Activated CD4-positive, alpha-beta T cell treated with anti-CD3 and anti-CD28 coated beads for 24 hours (primary cell): ENCODE measurements around the gene IQGAP2.

Experiments used
- DNase-seq, 2 donors: peaks; one replicate each; pipeline ENCODE4 v3.0.0-alpha.2; 2020; ENCODE audit warnings: low read depth in 2 of 2

IQGAP2 gene

DNA sequence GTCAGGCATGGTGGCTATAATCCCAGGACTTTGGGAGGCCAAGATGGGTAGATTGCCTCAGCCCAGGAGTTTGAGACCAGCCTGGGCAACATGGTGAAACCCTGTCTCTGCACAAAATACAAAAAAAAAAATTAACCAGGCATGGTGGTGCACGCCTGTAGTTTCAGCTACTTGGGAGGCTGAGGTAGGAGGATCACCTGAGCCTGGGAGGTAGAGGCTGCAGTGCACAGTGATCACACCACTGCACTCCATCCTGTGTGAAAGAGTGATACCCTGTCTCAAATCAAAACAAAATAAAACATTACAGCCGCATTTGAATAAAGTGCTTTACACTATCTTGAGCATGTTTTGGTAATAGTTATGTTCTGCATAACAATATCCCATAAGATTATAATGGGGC, 74.0 kb downstream of the IQGAP2 start:
- DNase-seq: no peak

GRCh38 chr5:76477571-76477970, 74.5 kb downstream of the IQGAP2 start:
- DNase-seq: no peak

DNA sequence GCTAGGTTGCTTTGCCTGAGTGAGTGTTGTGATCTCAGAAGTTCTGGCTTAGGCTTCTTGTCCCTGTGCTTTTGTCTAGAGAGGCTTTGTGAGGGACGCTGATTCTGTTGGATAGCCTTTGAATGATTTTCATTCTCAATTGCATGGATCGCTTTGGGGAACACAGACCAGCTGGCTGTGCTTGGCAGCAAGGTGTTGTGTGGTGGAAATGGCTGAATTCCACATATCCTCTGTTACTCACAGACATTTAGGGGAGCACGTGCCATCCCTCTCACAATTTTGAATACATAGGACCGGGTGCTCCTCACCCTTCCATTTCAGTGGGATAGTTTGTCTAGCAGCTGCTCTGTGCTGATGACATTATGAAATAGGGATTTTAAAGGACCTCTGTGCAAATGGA, 76.2 kb downstream of the IQGAP2 start:
- DNase-seq: no peak

DNA sequence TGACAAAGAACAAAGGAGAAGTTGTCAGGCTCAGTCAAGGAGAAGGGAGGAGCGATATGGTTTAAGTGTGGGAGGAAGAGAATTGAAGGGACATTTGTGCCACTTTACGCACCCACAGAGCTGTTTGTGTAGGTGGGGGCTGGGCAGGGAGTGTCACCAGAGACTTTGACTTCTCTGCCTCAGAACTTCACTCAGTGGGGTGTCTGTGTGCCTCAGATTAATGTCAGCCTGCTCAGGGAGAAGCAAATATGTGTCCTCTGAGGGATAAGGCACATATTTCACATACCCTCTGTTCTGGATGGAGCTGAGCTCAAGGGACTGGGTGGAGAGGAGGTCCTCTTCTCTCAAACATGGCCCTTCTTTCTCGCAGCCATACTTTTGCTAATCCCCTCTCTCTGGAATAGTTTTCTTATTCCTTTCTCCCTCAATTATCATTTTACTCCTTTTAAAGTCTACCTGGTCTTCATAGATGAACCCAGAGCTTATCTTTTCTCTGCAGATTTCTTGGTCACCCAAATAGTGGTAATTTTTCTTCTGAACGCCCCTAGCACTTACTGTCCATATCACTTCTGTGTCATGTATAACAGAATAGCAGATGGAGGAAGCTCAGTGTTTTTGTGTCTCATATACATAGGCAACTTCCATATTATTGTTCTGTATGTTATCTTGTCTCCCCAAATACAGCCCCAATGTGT, 77.0 kb downstream of the IQGAP2 start:
- DNase-seq: no peak

- no peak for DNase-seq
These were observed 79.9 kb downstream of the IQGAP2 start for GRCh38 chr5:76482984-76483383.

- no peak for DNase-seq
These were observed 80.3 kb downstream of the IQGAP2 start for GRCh38 chr5:76483433-76483832.

DNA sequence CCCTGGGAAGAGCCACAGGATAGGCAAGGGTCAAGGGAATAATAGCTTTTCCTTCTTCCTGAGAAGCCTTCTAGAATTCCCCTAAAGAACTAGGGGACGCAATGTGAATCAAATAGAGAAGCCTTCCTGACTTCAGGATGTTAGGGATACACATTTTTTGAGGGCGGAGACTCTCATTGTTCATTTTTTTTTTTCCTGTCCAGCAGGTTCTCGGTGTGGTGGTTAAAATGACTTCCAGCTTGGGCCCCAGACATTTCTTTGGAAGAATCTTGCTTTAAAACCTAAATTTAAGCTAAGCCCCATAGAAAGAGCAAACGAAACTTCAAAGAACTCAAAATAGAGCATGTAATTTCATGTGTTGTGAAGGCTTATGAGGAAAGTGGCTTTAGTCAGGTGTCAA, 80.8 kb downstream of the IQGAP2 start:
- no peak for DNase-seq

GRCh38 chr5:76485511-76485910, 82.4 kb downstream of the IQGAP2 start:
- no peak for DNase-seq

DNA sequence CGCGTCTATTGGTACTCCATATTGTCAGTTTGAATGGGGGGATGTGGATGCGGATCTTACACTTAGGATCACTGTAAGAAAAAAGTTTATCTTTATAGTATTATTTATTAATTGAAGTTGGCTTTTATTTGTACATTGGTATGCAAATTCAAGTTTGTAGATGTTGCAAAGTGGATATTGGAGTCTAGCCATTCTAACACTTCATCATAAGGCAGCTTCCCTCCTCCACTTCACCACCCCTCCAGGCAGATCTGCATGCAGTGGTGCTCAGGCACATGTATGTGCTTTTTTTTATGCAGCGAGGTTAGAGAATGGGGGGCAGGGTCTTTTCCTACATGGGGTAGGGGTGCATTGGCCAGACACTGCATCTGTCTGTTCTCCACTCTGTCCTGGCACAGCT, 84.3 kb downstream of the IQGAP2 start:
- no peak for DNase-seq

GRCh38 chr5:76487821-76488220, 84.7 kb downstream of the IQGAP2 start:
- no peak for DNase-seq

- DNase-seq: no peak
These were observed 85.9 kb downstream of the IQGAP2 start for GRCh38 chr5:76488969-76489368.

GRCh38 chr5:76489877-76490688, 87.0 kb downstream of the IQGAP2 start:
- DNase-seq: no peak

GRCh38 chr5:76490960-76491359, 87.9 kb downstream of the IQGAP2 start:
- DNase-seq: no peak

- no peak for DNase-seq
These were observed 89.7 kb downstream of the IQGAP2 start for GRCh38 chr5:76492819-76493189.

DNA sequence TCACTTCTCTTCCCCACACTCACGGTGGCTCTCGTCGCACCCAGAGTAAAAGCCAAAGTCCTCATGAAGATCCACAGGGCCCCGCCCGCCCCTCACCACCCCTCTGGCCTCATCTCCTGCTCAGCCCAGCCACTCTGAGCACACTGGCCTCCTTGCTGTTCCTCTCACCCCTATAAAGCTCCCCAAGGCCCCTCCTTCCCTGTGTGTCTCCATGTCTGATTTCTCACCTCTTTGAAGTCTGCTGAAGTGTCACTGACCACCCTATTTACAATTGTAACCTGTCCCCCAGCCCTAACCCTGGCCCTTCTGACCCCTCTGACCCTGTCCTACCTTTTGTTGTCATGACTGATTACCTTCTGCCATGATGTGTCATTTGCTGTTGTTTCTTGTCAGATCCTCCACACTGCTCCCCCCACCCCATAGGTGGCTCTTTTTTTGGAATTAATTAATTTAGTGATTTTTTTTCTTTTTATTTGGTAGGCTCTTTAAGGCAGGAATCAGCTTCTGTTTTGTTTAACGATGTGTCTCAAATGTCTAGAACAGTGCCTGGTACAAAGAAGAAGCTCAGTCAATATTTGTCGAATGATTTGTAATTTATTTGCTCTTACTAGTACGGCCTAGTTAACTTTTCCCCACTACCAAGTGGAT, 90.2 kb downstream of the IQGAP2 start:
- DNase-seq: no peak

DNA sequence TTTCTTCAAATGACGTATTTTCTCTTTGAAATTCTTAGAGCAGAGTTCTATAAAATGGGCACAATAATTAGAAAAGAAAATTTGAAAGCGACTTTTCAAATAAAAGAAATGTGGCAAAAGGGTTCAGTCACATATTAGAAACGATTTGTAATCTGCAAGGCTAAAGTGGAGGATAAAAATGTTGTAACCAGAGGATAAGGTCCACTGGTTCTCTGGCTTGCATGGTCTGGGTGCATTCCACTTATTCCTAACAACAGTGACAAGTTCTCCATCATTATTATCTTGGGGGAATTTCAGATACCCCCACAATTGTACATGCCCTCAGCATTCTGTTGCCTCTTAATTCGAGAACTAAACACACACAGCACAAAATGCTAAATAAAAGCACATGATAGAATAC, 91.1 kb downstream of the IQGAP2 start:
- DNase-seq: no peak

GRCh38 chr5:76495870-76496269, 92.8 kb downstream of the IQGAP2 start:
- no peak for DNase-seq

GRCh38 chr5:76497065-76497460, 94.0 kb downstream of the IQGAP2 start:
- DNase-seq: no peak

- no peak for DNase-seq
These were observed 95.1 kb downstream of the IQGAP2 start for GRCh38 chr5:76497986-76498717.

- DNase-seq: no peak
These were observed 96.5 kb downstream of the IQGAP2 start for GRCh38 chr5:76499507-76500161.

- no peak for DNase-seq
These were observed 97.7 kb downstream of the IQGAP2 start for GRCh38 chr5:76500633-76501393.
